Lower leg skin (tissue), 3 donors: ENCODE data around the gene ZNF148.

ENCODE experiments used
- POLR2A ChIP-seq, 2 donors: fragments of 450-650 bp; IDR thresholded peaks; one replicate each; pipeline ENCODE4 v1.6.1; 2016 to 2017; ENCODE audit warnings: antibody characterized with exemption in 2 of 2, mild to moderate bottlenecking in 1 of 2, moderate library complexity in 1 of 2
- TF ChIP-seq, protein P1 (sequence below), 3 donors: fragments of 450-650 bp; IDR thresholded peaks; one replicate each; pipeline ENCODE4 v1.5.1; 2016; ENCODE audit warnings: antibody characterized with exemption in 3 of 3, mild to moderate bottlenecking in 3 of 3, moderate library complexity in 2 of 3

DNA sequence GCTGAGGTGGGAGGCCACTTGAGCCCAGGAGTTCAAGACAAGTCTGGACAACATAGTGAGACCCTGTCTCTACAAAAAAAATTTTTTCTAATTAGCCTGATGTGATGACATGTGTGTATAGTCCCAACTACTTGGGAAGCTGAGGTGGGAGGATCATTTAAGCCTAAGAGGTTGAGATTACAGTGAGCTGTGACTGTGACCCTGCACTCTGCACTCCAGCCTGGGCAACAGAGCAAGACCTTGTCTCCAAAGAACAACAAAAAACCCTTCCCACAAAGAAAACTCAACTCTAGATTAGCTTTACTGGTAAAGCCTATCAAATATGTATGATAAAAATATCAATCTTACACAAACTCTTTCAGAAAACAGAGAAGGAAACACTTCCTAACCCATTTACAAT is 68.5 kb downstream of the ZNF148 start:
- TF ChIP-seq, protein P1, sequence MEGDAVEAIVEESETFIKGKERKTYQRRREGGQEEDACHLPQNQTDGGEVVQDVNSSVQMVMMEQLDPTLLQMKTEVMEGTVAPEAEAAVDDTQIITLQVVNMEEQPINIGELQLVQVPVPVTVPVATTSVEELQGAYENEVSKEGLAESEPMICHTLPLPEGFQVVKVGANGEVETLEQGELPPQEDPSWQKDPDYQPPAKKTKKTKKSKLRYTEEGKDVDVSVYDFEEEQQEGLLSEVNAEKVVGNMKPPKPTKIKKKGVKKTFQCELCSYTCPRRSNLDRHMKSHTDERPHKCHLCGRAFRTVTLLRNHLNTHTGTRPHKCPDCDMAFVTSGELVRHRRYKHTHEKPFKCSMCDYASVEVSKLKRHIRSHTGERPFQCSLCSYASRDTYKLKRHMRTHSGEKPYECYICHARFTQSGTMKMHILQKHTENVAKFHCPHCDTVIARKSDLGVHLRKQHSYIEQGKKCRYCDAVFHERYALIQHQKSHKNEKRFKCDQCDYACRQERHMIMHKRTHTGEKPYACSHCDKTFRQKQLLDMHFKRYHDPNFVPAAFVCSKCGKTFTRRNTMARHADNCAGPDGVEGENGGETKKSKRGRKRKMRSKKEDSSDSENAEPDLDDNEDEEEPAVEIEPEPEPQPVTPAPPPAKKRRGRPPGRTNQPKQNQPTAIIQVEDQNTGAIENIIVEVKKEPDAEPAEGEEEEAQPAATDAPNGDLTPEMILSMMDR (IDR thresholded peaks at IDR 0.05), result no peak
- TF ChIP-seq POLR2A (IDR thresholded peaks at IDR 0.05), result no peak
